Loucy (cell line): Measurements from ENCODE around the gene NUDT7.

Experiments
- H2AFZ ChIP-seq: fragments of 200-600 bp; sonication (generic); 2 replicates; pipeline ENCODE4 v1.6.0; 2016; ENCODE audit warnings: antibody characterized with exemption, mild to moderate bottlenecking, low read length, moderate library complexity
- H3F3A ChIP-seq: fragments of 200-600 bp; 2 replicates; pipeline ENCODE4 v1.6.0; 2016; ENCODE audit warnings: antibody characterized with exemption, low read depth, mild to moderate bottlenecking
- H3K27me3 ChIP-seq: fragments of 200-600 bp; sonication (generic); 2 replicates; pipeline ENCODE4 v1.6.1; 2014; ENCODE audit warnings: low read length, mild to moderate bottlenecking; ENCODE audit not compliant: insufficient read depth, poor library complexity, severe bottlenecking
- H3K36me3 ChIP-seq: fragments of 200-600 bp; sonication (generic); 2 replicates; pipeline ENCODE4 v1.6.1; 2016; ENCODE audit warnings: low read length; ENCODE audit not compliant: insufficient read depth
- H3K4me1 ChIP-seq: fragments of 200-600 bp; sonication (generic); 2 replicates; pipeline ENCODE4 v1.5.1; 2014; ENCODE audit warnings: low read length, mild to moderate bottlenecking; ENCODE audit not compliant: insufficient read depth, poor library complexity, severe bottlenecking
- H3K4me2 ChIP-seq: fragments of 200-600 bp; sonication (generic); 2 replicates; pipeline ENCODE4 v1.6.0; 2014; ENCODE audit warnings: antibody characterized with exemption, low read length, low read depth, mild to moderate bottlenecking; ENCODE audit not compliant: poor library complexity, severe bottlenecking
- H3K4me3 ChIP-seq: fragments of 200-600 bp; sonication (generic); 2 replicates; pipeline ENCODE4 v1.5.1; 2014; ENCODE audit warnings: low read length, mild to moderate bottlenecking, mixed read lengths; ENCODE audit not compliant: poor library complexity, severe bottlenecking
- H3K79me2 ChIP-seq: fragments of 200-600 bp; sonication (generic); 2 replicates; pipeline ENCODE4 v1.6.1; 2014; ENCODE audit warnings: low read length; ENCODE audit not compliant: insufficient read depth
- H3K9ac ChIP-seq: fragments of 200-600 bp; sonication (generic); 2 replicates; pipeline ENCODE4 v1.6.0; 2014; ENCODE audit warnings: mild to moderate bottlenecking, low read depth, low read length, moderate library complexity; ENCODE audit not compliant: poor library complexity, severe bottlenecking
- H3K9me2 ChIP-seq: fragments of 200-600 bp; sonication (generic); replicated peaks from 2 replicates; pipeline ENCODE4 v1.6.1; 2016; ENCODE audit warnings: low read depth, low read length, mixed read lengths
- H3K9me3 ChIP-seq: fragments of 200-600 bp; sonication (generic); 2 replicates; pipeline ENCODE4 v1.6.1; 2014; ENCODE audit warnings: mild to moderate bottlenecking, antibody characterized with exemption, low read length, low read depth; ENCODE audit not compliant: insufficient read depth
- H4K20me1 ChIP-seq: fragments of 200-600 bp; sonication (generic); 2 replicates; pipeline ENCODE4 v1.6.0; 2014; ENCODE audit warnings: antibody characterized with exemption, low read length, mild to moderate bottlenecking; ENCODE audit not compliant: insufficient read depth, poor library complexity, severe bottlenecking
- CTCF ChIP-seq: fragments of 200-600 bp; sonication (generic); conservative IDR thresholded peaks from 2 replicates; pipeline ENCODE4 v1.5.1; 2014; ENCODE audit warnings: mild to moderate bottlenecking, antibody characterized with exemption, low read length
- EZH2phosphoT487 ChIP-seq: fragments of 200-600 bp; IDR thresholded peaks from 2 replicates; pipeline ENCODE4 v1.6.1; 2018; ENCODE audit warnings: antibody characterized with exemption, mild to moderate bottlenecking, moderate library complexity, borderline replicate concordance

Gene NUDT7

GRCh38 chr16:77785373-77785764 lies 63.1 kb downstream of the NUDT7 start:
- Histone ChIP-seq H3K36me3 (no peaks in the 10 kb centered on the region), H3K4me3 (no peak overlapping the region), H3K4me2 (no peak overlapping the region), H3K79me2 (no peaks in the 10 kb centered on the region), H4K20me1 (no peaks in the 10 kb centered on the region), H3K4me1 (no peaks in the 10 kb centered on the region), H3K9ac (no peak overlapping the region), H3K9me3 (no peaks in the 10 kb centered on the region; the same call in 1 of the 2 replicates), H3F3A (no peaks in the 10 kb centered on the region), H2AFZ (no peak overlapping the region), H3K9me2 (no peaks in the 10 kb centered on the region), H3K27me3 (no peaks in the 10 kb centered on the region)
- no peak for TF ChIP-seq EZH2phosphoT487
- TF ChIP-seq CTCF = no peak

GRCh38 chr16:77786186-77786847 lies 64.0 kb downstream of the NUDT7 start:
- TF ChIP-seq EZH2phosphoT487 (no peak), CTCF (no peak)
- H3K9ac ChIP-seq = no peak overlapping the region
- H4K20me1 ChIP-seq = no peaks in the 10 kb centered on the region
- H3K4me3 ChIP-seq = no peak overlapping the region
- no peaks in the 10 kb centered on the region for H3K9me2 ChIP-seq
- no peaks in the 10 kb centered on the region for H3K4me1 ChIP-seq
- no peaks in the 10 kb centered on the region; the same call in 1 of the 2 replicates for H3K9me3 ChIP-seq
- no peaks in the 10 kb centered on the region for H3F3A ChIP-seq
- no peak overlapping the region for H3K4me2 ChIP-seq
- H3K79me2 ChIP-seq = no peaks in the 10 kb centered on the region
- no peaks in the 10 kb centered on the region for H3K27me3 ChIP-seq
- H2AFZ ChIP-seq = no peak overlapping the region
- no peaks in the 10 kb centered on the region for H3K36me3 ChIP-seq

GRCh38 chr16:77787452-77787851 lies 65.1 kb downstream of the NUDT7 start:
- Histone ChIP-seq H3K4me3 (no peak overlapping the region), H3K36me3 (no peaks in the 10 kb centered on the region)

More at GRCh38 chr16:77787452-77787851, 65.1 kb downstream of the NUDT7 start:
- no peak overlapping the region for H3K9ac ChIP-seq
- H3K27me3 ChIP-seq = no peaks in the 10 kb centered on the region
- no peaks in the 10 kb centered on the region for H3K9me2 ChIP-seq
- H3K4me1 ChIP-seq = no peaks in the 10 kb centered on the region
- no peak overlapping the region for H2AFZ ChIP-seq
- no peak overlapping the region for H3K4me2 ChIP-seq
- H4K20me1 ChIP-seq = no peaks in the 10 kb centered on the region
- no peaks in the 10 kb centered on the region for H3K79me2 ChIP-seq
- TF ChIP-seq CTCF = no peak
- no peak for TF ChIP-seq EZH2phosphoT487
- no peaks in the 10 kb centered on the region for H3F3A ChIP-seq
- H3K9me3 ChIP-seq = no peaks in the 10 kb centered on the region; the same call in 1 of the 2 replicates
